GM21447 (cell line): Measurements from ENCODE around the gene EPS8L3.
"Not testable (repeated sequence)": the region's sequence is repeated elsewhere in the genome, so short reads cannot be mapped to it uniquely, and the experiment has no call there.

Experiments used
- ATAC-seq: cut with Tn5 transposase; IDR thresholded peaks from one replicate; pipeline ENCODE4 v1.9.1; 2021; ENCODE audit not compliant: unreplicated experiment

EPS8L3 gene

DNA sequence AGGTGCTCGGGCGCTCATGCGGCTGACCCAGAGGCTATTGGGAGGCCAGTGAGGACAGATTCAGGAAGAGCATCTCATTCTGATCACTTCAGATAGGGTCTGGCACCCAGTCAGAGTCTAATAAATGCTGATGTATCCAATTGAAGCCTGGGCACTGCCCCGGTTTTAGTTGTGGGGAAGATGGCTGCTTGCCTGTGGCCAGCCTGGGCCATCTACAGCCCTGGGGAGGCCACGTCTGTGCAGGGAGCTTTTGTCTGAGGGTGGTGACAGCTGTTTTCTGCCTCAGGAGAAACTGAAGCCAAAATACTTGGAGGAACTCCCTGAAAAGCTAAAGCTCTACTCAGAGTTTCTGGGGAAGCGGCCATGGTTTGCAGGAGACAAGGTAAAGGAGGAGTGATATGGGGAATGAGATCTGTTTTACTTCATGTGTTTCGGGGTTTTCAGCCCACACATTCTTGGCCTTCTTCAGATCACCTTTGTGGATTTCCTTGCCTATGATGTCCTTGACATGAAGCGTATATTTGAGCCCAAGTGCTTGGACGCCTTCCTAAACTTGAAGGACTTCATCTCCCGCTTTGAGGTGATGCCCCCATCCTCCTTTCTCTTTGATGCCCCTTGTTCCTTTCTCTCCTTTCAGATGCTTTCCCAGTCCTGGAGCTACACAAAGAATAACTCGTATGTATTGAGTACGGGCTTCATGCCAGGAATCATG lies 48.9 kb downstream of the EPS8L3 start:
- ATAC-seq: no peak

DNA sequence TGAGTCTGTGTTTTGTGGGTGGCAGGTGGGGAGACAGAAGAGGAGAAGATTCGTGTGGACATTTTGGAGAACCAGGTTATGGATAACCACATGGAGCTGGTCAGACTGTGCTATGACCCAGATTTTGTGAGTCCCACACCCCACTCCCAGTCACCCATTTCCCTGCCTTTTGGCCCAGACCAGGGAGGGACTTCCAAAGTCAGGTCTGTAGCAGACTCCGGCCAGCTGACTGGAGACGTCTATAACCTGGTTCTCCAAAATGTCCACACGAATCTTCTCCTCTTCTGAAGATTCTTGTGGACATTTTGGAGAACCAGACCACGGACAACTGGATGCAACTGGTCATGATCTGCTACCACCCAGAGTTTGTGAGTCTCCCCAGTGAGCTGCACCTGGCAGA lies 50.1 kb downstream of the EPS8L3 start:
- ATAC-seq: no peak

DNA sequence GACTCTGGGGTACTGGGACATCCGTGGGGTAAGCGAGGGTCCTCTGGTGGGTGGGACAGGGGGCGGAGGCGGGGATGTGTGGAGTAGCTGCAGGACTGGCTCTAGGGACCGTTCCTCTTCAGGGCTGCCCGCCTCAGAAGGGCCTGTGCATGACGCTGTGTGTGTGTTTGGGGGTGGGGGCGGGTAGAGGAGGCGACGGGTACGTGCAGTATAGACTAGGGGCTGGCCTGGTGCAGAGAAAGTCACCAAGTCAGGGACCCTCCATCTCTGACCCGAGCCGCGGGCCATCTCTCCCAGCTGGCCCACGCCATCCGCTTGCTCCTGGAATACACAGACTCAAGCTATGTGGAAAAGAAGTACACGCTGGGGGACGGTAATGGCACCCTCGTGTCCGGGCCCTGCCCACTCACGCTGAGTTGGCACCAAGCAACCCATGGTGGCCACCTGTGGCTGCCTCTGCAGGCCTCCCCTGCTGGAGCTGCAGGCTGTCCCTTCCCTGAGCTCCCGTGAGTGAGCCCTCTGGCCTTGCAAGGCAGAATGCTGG lies 51.3 kb downstream of the EPS8L3 start:
- no peak for ATAC-seq

DNA sequence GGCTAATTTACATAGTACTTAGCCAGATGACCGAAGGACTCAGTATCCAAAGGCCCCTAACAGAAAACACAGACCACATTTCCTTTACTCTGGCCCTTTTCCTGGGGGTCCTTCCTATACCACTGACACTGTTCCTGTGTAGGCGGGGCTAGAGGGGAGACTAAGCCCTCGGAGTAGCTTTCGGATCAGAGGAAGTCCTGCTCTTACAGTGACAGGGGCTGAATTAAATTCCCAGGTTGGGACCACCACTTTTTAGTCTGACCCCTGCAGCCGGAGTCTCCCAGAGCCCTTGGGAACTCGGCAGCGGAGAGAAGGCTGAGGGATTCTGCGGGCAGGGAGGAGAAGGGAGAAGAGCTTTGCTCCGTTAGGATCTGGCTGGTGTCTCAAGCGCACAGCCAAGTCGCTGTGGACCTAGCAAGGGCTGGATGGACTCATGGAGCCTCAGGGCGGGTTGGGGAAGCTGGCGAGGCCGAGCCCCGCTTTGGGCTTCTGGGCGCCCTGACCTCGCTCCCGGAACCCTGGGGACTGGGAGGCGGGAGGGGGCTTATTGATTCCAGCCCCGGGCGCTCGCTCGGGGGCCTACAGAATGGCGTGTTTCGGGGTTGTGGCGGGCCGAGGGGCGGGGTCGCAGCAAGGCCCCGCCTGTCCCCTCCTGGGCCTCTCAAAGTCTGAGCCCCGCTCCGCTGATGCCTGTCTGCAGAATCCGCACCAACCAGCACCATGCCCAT lies 52.0 kb downstream of the EPS8L3 start, which contains the start of gene GSTM5:
TSS of gene GSTM5 (plus strand) at position 659 of the 728 bp plus-strand sequence. CDS start at position 721, 62 bp downstream.
- not testable (repeated sequence) for ATAC-seq

DNA sequence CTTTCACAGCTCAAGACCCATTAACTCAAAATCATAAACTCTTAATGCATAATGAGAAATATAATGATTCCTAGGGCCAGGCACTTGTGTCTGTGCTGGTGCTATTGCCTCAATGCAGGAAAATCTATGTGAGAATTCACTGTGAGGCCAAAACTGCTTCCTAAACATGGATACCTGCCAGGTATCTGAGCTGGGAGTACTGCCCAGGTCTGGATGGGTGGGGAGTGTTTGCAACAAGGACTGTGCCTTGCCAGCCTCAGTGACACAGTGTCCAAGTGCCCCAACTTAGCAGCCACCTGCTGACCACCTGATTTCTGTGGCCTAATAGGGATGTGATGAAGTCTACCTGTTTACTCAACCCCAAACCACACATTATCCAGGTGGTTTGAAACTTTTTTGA lies 53.9 kb downstream of the EPS8L3 start:
- not testable (repeated sequence) for ATAC-seq

DNA sequence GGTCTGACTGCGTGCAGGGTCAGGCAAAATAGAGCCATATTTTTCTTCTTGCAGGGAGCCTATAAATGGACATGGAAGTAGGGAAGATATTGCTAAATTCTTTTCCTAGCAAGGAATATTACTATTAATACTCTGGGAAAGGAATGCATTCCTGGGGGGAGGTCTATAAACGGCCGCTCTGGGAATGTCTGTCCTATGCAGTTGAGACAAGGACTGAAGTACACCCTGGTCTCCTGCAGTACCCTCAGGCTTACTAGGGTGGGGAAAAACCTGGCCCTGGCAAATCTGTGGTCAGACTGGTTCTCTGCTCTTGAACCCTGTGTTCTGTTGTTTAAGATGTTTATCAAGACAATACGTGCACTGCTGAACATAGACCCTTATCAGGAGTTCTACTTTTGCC lies 54.8 kb downstream of the EPS8L3 start:
- not testable (repeated sequence) for ATAC-seq

DNA sequence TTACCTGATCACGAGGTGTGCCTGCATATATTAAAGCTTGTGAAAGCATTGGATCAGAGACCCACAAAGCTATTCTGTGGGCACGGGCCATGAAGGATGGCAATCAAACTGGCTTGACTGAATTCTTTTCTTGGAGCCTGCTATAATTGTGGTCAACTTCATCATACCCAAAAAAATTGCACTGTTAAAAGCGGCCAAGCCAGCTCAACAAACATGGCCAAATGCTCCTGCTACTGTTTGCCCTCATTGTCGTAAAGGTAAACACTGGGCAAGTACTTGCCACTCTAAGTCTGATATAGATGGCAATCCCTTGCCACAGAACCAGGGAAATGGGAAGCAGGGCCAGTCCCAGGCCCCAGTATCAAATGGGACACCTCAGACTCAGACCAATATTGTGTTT lies 58.3 kb downstream of the EPS8L3 start:
- no peak for ATAC-seq

DNA sequence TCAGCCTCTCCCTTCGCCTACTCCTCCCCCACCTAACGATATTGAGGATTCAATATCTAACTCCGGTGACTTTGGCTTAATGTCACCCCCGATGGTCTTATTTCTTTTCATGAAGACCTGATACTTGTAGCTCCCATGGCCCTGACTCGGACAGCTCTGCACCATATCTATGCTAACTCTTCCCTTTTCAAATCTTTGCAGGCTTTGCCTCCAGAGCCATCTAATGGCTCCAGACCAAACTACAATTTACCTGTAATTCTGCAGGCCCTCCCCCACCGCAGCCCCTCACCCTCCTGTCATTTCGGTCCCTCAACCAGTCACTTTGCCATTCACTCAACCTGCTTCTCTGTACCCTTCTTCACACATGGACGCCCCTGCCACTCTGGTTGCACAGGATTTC lies 59.5 kb downstream of the EPS8L3 start:
- no peak for ATAC-seq

DNA sequence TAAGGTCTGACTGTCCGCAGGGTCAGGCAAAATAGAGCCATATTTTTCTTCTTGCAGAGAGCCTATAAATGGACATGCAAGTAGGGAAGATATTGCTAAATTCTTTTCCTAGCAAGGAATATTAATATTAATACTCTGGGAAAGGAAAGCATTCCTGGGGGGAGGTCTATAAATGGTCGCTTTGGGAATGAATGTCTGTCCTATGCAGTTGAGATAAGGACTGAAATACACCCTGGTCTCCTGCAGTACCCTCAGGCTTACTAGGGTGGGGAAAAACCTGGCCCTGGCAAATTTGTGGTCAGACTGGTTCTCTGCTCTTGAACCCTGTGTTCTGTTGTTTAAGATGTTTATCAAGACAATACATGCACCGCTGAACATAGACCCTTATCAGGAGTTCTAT lies 60.8 kb downstream of the EPS8L3 start:
- ATAC-seq: not testable (repeated sequence)
